WI38 (cell line): Measurements from ENCODE around the gene AGRN.
"Not testable (repeated sequence)": the region's sequence is repeated elsewhere in the genome, so short reads cannot be mapped to it uniquely, and the experiment has no call there.

Source experiments
- H3K4me3 ChIP-seq: 2 replicates; pipeline ENCODE4 v1.5.1; 2011; ENCODE audit warnings: low read depth, mild to moderate bottlenecking, control low read depth, low read length
- CTCF ChIP-seq: IDR thresholded peaks from 2 replicates; pipeline ENCODE4 v1.5.1; 2012; ENCODE audit warnings: low read depth, mild to moderate bottlenecking, control low read depth, low read length

AGRN gene

GRCh38 chr1:1052003-1052840 lies 32.3 kb downstream of the AGRN start:
- TF ChIP-seq CTCF = no peak

GRCh38 chr1:1053022-1053421 lies 33.1 kb downstream of the AGRN start:
- no peak for TF ChIP-seq CTCF
- no peak overlapping the region for H3K4me3 ChIP-seq

More at GRCh38 chr1:1052003-1052840, 32.3 kb downstream of the AGRN start:
- no peak overlapping the region for H3K4me3 ChIP-seq

GRCh38 chr1:1053682-1054081 lies 33.8 kb downstream of the AGRN start:
- H3K4me3 ChIP-seq = no peak overlapping the region
- TF ChIP-seq CTCF = no peak

GRCh38 chr1:1054099-1054700 lies 34.3 kb downstream of the AGRN start:
- H3K4me3 ChIP-seq = no peak overlapping the region
- no peak for TF ChIP-seq CTCF

GRCh38 chr1:1054971-1055370 lies 35.1 kb downstream of the AGRN start:
- TF ChIP-seq CTCF = no peak

GRCh38 chr1:1055841-1056736 lies 36.2 kb downstream of the AGRN start:
- TF ChIP-seq CTCF = no peak
- no peak overlapping the region for H3K4me3 ChIP-seq

More at GRCh38 chr1:1054971-1055370, 35.1 kb downstream of the AGRN start:
- no peak overlapping the region for H3K4me3 ChIP-seq

- not testable (repeated sequence) for H3K4me3 ChIP-seq
Measured at GRCh38 chr1:1057769-1058087, 37.8 kb downstream of the AGRN start.
